GM12872 (cell line): ENCODE measurements around the gene PLXNB3.

Experiments
- TF ChIP-seq, protein P1 (sequence below): IDR thresholded peaks from 3 replicates; pipeline ENCODE4 v1.5.1; 2011; ENCODE audit warnings: low read depth, mild to moderate bottlenecking, low read length, moderate library complexity; ENCODE audit not compliant: insufficient read depth

The PLXNB3 gene

DNA sequence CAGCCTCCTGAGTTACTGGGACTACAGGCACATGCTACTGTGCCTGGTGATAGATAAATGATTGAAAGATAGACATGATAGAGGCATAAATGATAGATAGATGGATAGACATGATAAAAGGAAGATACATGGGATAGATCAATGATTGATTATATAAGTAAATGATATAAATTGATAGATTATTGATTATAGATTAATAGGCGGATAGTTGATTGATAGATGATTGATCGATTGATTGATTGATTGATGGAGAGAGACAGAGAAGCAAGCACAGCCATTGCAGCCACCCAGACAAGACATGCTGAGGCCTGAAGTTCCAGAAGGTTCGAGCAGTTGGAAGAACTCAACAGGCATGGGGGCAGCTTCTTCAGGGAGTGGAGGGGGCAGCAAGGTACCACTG is 17.7 kb upstream of the PLXNB3 start:
- TF ChIP-seq, protein P1, sequence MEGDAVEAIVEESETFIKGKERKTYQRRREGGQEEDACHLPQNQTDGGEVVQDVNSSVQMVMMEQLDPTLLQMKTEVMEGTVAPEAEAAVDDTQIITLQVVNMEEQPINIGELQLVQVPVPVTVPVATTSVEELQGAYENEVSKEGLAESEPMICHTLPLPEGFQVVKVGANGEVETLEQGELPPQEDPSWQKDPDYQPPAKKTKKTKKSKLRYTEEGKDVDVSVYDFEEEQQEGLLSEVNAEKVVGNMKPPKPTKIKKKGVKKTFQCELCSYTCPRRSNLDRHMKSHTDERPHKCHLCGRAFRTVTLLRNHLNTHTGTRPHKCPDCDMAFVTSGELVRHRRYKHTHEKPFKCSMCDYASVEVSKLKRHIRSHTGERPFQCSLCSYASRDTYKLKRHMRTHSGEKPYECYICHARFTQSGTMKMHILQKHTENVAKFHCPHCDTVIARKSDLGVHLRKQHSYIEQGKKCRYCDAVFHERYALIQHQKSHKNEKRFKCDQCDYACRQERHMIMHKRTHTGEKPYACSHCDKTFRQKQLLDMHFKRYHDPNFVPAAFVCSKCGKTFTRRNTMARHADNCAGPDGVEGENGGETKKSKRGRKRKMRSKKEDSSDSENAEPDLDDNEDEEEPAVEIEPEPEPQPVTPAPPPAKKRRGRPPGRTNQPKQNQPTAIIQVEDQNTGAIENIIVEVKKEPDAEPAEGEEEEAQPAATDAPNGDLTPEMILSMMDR: no peak

- TF ChIP-seq, protein P1: no peak
These were observed 13.8 kb upstream of the PLXNB3 start for GRCh38 chrX:153750127-153750774.

GRCh38 chrX:153755136-153755535 is 8.9 kb upstream of the PLXNB3 start:
- TF ChIP-seq, protein P1: no peak

DNA sequence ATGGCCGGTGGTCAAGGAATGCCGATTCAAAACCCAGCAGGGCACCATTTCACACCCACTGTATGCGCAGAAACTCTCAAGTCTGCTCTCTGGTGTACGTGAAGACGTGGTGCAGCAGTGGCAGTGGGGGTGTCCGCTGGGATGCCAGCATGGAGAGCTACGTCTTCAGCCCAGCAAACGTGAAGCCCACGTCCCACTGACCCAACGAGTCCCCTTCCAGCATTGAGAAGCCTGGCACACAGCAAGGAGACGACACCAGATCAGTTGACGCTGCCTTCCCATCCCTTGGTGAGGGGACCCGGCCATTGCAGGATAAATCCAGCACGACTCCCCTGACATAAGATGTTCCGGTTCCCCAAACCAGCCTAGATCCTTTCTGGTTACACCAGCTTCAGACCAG is 2.2 kb upstream of the PLXNB3 start:
- TF ChIP-seq, protein P1: no peak

GRCh38 chrX:153762626-153763173 is 1.3 kb upstream of the PLXNB3 start:
- TF ChIP-seq, protein P1: no peak

- TF ChIP-seq, protein P1: no peak
These were observed 634 bp upstream of the PLXNB3 start for GRCh38 chrX:153763298-153763932.

DNA sequence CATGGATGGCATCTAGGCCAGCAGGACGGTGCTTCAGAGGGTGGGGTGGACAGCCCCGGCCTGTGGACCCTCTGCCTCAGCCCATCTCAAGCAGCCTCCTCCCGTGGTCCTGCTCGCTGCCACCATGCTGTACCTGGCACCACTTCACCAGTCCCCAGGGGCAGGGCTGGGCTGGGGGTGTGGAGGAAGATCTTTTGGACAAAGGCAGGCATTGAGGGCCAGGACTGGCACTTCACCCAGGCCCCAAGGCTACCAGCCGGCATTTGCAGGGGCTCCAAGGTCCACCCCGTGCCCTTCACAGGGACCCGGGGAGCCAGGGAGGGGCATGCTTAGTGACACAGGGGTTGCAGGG is 713 bp downstream of the PLXNB3 start:
- TF ChIP-seq, protein P1: no peak
